HEK293T (cell line): ENCODE data around the gene AHNAK.
"Not testable (repeated sequence)": the region's sequence is repeated elsewhere in the genome, so short reads cannot be mapped to it uniquely, and the experiment has no call there.

Experiments
- CTCF ChIA-PET: fragments of 350-600 bp; formaldehyde crosslinking; extraction: SDS; loops from one replicate; lab custom pipeline; 2021; ENCODE audit warnings: antibody characterized with exemption, inconsistent platforms; lab: Yijun Ruan, JAX
- POLR2A ChIA-PET: fragments of 350-600 bp; formaldehyde crosslinking; extraction: SDS; loops from one replicate; lab custom pipeline; 2020; ENCODE audit warnings: antibody characterized with exemption, inconsistent platforms; lab: Yijun Ruan, JAX
- DNase-seq: peaks from one replicate; pipeline ENCODE4 v3.0.0; 2012; ENCODE audit warnings: mixed read lengths; ENCODE audit errors: extremely low spot score
- ARNT ChIP-seq: fragments of 450-650 bp; IDR thresholded peaks from 2 replicates; pipeline ENCODE4 v1.6.1; 2017; ENCODE audit warnings: mild to moderate bottlenecking
- BHLHE40 ChIP-seq: fragments of 450-650 bp; IDR thresholded peaks from 2 replicates; pipeline ENCODE4 v1.6.1; 2016; ENCODE audit warnings: mild to moderate bottlenecking, moderate library complexity, borderline replicate concordance
- CTBP1 ChIP-seq: fragments of 450-650 bp; IDR thresholded peaks from 2 replicates; pipeline ENCODE4 v1.6.1; 2016; ENCODE audit warnings: borderline replicate concordance
- ELF4 ChIP-seq: fragments of 450-650 bp; IDR thresholded peaks from 2 replicates; pipeline ENCODE4 v1.6.1; 2017; ENCODE audit warnings: antibody characterized with exemption
- FOXA1 ChIP-seq: fragments of 450-650 bp; IDR thresholded peaks from 2 replicates; pipeline ENCODE4 v1.6.1; 2016; ENCODE audit warnings: mild to moderate bottlenecking
- FOXK2 ChIP-seq: fragments of 450-650 bp; IDR thresholded peaks from 2 replicates; pipeline ENCODE4 v1.6.1; 2016; ENCODE audit warnings: mild to moderate bottlenecking
- FOXM1 ChIP-seq: fragments of 450-650 bp; IDR thresholded peaks from 2 replicates; pipeline ENCODE4 v1.6.1; 2017; ENCODE audit warnings: mild to moderate bottlenecking, borderline replicate concordance
- HDGF ChIP-seq: fragments of 450-650 bp; IDR thresholded peaks from 2 replicates; pipeline ENCODE4 v1.6.1; 2017; ENCODE audit warnings: antibody characterized with exemption, borderline replicate concordance
- L3MBTL2 ChIP-seq: fragments of 450-650 bp; conservative IDR thresholded peaks from 2 replicates; pipeline ENCODE4 v1.6.1; 2016; ENCODE audit warnings: mild to moderate bottlenecking
- LEF1 ChIP-seq: fragments of 450-650 bp; IDR thresholded peaks from 2 replicates; pipeline ENCODE4 v1.6.1; 2017; ENCODE audit warnings: mild to moderate bottlenecking, borderline replicate concordance
- NFRKB ChIP-seq: fragments of 450-650 bp; IDR thresholded peaks from 2 replicates; pipeline ENCODE4 v1.6.1; 2016; ENCODE audit warnings: mild to moderate bottlenecking, moderate library complexity
- SP1 ChIP-seq: fragments of 450-650 bp; IDR thresholded peaks from 2 replicates; pipeline ENCODE4 v1.6.1; 2017
- SUZ12 ChIP-seq: fragments of 450-650 bp; IDR thresholded peaks from 2 replicates; pipeline ENCODE4 v1.6.1; 2016; ENCODE audit warnings: mild to moderate bottlenecking
- TARDBP ChIP-seq: fragments of 450-650 bp; IDR thresholded peaks from 2 replicates; pipeline ENCODE4 v1.6.1; 2016
- ZNF384 ChIP-seq: fragments of 450-650 bp; IDR thresholded peaks from 2 replicates; pipeline ENCODE4 v1.6.1; 2016
- TF ChIP-seq, protein P1 (sequence below): fragments of 450-650 bp; IDR thresholded peaks from 2 replicates; pipeline ENCODE4 v1.6.1; 2016

The AHNAK gene

DNA sequence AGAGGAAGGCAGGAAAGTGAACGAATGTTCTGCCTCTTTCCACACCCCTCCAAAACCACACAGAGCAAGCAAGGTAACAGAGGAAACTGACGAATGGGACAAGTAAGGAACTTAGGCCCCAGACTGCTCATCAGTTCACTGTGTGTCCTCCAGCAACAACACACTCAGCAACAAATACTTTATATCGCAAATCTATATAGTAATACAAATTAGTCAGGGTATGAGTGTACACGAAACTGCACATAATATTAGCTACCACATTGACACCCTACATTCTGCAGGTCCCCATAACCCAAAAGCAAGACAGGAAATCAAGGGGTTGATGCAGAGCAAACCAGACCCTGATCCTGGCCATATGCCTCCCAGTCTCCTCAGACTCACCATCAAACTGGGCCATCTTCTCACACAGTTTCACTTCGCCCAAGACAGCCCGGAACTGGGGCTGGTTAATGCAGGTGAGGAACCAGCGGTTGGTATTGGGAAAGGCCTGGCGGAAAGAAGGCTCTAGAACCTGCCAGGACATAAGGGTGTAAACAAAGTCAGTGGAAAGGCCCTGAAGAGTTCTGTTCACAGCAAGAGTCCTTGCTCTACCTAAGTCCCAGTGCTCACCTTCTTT is 20.5 kb upstream of the AHNAK start:
- POLR2A ChIA-PET = interaction anchor here (1.1 kb wide), 1 partner anchor 10 kb away, joined by 3 read pairs; no protein-coding TSS in a partner anchor
- CTCF ChIA-PET = no interaction called here
- TF ChIP-seq SP1 (no peak), ELF4 (no peak), HDGF (no peak), SUZ12 (no peak), FOXK2 (no peak), ARNT (no peak), LEF1 (no peak), ZNF384 (no peak), FOXM1 (no peak), BHLHE40 (no peak), FOXA1 (no peak), CTBP1 (no peak), TARDBP (no peak), L3MBTL2 (no peak), NFRKB (no peak)
- TF ChIP-seq, protein P1, sequence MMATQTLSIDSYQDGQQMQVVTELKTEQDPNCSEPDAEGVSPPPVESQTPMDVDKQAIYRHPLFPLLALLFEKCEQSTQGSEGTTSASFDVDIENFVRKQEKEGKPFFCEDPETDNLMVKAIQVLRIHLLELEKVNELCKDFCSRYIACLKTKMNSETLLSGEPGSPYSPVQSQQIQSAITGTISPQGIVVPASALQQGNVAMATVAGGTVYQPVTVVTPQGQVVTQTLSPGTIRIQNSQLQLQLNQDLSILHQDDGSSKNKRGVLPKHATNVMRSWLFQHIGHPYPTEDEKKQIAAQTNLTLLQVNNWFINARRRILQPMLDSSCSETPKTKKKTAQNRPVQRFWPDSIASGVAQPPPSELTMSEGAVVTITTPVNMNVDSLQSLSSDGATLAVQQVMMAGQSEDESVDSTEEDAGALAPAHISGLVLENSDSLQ = no peak
- DNase-seq = no peak

DNA sequence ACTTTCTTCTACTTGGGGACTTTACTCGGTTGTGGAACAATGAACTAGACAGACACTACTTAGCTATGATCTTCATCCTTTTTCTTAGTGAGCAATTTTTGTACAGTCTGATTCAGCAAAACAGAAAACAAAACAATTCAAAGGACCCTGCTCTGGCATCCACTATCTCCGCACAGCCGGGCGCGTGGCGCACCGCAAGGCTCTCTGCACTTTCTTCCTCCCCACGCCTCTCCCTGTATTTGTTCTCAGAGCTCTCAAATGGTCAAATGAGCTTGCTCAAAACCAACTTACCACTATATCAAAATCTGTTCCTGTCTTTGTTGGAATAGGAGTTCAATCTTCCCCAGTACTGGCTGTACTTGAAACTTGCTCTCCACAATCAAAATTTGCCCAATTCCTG is 19.6 kb upstream of the AHNAK start:
- ChIA-PET CTCF (no interaction called here), POLR2A (interaction anchor here (1.0 to 4.2 kb wide), 3 partner anchors 7 to 45 kb away, joined by 3 to 37 read pairs (median 6); partner anchors contain the start of genes EEF1G and TUT1)
- TF ChIP-seq FOXM1 (no peak), TARDBP (no peak), HDGF (no peak), FOXA1 (no peak), L3MBTL2 (no peak), BHLHE40 (no peak), SP1 (no peak), ZNF384 (no peak), CTBP1 (no peak), NFRKB (no peak), ELF4 (no peak), ARNT (no peak), LEF1 (no peak), SUZ12 (no peak), FOXK2 (no peak)
- TF ChIP-seq, protein P1 = no peak
- no peak for DNase-seq

DNA sequence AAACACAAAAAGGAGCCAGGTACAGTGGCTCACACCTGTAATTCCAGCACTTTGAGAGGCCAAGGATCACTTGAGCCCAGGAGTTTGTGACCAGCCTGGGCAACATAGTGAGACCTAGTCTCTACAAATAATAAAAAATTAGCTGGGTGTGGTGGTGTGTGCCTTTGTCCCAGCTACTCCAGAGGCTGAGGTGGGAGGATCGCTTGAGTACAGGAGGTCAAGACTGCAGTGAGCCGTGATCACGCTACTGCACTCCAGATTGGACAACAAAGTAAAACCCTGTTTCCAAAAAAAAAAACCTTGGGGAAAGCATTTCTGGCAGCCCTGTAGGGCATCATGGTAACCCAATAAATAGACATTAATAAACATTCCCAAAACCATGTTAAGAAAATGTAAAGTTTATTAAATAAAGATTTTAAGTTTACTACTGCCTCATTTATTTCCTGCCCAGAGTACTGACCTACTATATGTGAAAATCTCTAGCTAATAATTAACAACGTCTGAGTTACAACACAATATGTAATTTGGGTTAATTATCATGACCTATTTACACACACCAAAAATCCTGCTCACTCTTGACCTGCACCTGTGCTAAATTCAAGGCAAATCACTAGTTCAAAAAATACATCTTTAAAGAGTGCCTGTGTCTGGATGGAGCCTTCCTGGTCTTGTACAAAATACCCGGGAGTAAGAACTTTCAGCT is 18.6 kb upstream of the AHNAK start:
- DNase-seq = no peak
- no peak for TF ChIP-seq ZNF384
- ChIA-PET POLR2A (interaction anchor here (1.8 to 4.2 kb wide), 2 partner anchors 8 to 26 kb away, joined by 6 to 37 read pairs; partner anchors contain the start of genes EEF1G and TUT1), CTCF (no interaction called here)

DNA sequence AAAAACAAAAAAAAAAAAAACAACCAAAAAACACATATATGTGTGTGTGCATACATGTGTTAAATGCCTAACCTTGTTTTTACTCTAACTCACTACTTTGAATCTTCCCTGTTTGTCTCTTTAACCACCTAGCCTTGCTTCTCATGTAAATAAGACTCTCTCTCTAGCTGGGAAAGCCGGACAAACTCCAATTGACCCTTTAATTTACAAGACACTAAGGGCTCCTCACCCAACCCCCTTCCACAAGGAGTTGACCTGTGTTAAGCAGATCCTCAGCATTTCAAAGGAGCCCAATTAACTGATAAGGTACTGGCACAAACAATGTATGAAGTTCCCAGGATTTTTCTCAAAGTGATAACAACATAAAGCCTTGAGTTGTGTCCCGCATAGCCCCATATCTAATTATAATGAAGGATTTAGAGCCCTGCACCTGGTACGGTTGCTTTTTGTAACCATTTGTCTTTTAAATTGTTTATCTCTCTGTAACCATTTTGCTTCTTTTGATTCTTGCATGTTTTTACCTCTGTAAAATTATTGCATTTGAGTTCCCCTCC is 15.1 kb upstream of the AHNAK start:
- CTCF ChIA-PET = interaction anchor here (1.2 to 2.4 kb wide), 4 partner anchors 12 to 137 kb away, joined by 5 to 12 read pairs (median 8); partner anchors contain the start of genes EEF1G and TUT1

DNA sequence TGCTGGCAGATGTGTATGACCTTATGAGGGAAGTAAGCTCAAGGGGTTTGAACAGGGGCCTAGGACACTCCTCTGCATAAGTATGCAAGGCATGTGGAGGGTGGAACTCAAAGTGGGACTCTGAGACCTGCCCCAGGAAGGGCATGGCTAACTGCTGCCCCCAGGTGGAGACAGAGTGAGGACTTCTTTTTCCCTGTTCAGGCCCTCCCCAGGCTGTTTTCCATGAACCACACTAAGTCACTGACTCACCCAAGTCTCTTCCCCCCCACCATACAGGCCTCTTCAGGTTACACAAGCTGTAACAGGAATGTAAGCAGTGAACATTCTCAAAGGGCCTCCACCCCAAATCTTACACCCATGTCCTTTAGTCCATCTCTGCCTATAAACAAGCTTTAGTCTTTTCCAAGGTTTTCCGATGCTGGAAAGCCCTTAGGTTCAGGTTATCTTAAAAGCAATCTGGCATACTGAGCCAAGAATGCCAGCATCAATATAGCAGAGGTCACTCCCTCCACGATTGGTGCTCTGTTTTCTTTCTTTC is 14.0 kb upstream of the AHNAK start:
- peak; percentile 71 for DNase-seq
- ChIA-PET POLR2A (interaction anchor here (0.8 to 4.9 kb wide), 8 partner anchors 13 to 193 kb away, joined by 3 to 40 read pairs (median 4); partner anchors contain the start of genes AHNAK, C11orf98, CSKMT and EEF1G), CTCF (interaction anchor here (0.7 to 2.4 kb wide), 10 partner anchors 9 to 166 kb away, joined by 3 to 12 read pairs (median 6); partner anchors contain the start of genes AHNAK, EEF1G and TUT1)
- TF ChIP-seq HDGF (no peak), CTBP1 (no peak), L3MBTL2 (no peak), ELF4 (peak; percentile 24; the same call in 1 of the 2 replicates), FOXM1 (no peak)

More for the DNA sequence above, 15.1 kb upstream of the AHNAK start:
- POLR2A ChIA-PET = interaction anchor here (1.3 to 4.2 kb wide), 4 partner anchors 12 to 137 kb away, joined by 3 to 37 read pairs (median 4); partner anchors contain the start of genes AHNAK and EEF1G
- not testable (repeated sequence) for DNase-seq

DNA sequence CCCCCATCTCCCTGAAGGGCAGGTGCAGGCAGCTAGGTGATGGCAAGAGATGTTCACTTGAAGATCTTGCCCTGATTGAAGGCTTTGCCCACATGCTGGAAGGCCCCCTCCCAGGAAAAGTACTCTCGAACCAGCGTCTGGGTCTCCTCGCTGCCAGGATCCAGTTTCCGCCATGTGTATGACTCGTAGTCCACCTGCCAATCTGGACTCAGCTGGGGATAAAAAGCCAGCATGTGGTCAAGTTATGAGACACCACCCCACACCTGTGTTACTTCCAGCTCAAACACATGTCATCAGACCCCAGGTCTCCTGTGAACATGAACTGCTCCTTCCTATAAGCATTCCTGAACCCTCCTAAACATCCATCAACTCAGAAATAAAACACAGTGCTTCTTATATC is 13.0 kb upstream of the AHNAK start:
- DNase-seq = not testable (repeated sequence)
- POLR2A ChIA-PET = interaction anchor here (1.0 to 4.9 kb wide), 4 partner anchors 14 to 194 kb away, joined by 3 to 40 read pairs (median 6); partner anchors contain the start of genes EEF1G, TUT1 and ZBTB3
- CTCF ChIA-PET = interaction anchor here (0.9 to 2.4 kb wide), 5 partner anchors 13 to 165 kb away, joined by 3 to 9 read pairs (median 5); partner anchors contain the start of genes AHNAK and EEF1G
